ENCODE results near the gene SGO2. TPM values are rescaled to one million over a fixed set of nuclear protein-coding genes. Genes with fewer than 3 reads are reported as not detected.

Gene SGO2
- total and polyA plus RNA-seq, 2 of the 13 experiments (the other 11 are each of a cell fraction or from before 2014, with no cell fraction given), result 5.1 to 16.2 TPM

- TF ChIP-seq ARID5B (CRISPR knock-in tag; IDR thresholded peaks at IDR 0.05), result peak; percentile 75
- TF ChIP-seq, protein P1, sequence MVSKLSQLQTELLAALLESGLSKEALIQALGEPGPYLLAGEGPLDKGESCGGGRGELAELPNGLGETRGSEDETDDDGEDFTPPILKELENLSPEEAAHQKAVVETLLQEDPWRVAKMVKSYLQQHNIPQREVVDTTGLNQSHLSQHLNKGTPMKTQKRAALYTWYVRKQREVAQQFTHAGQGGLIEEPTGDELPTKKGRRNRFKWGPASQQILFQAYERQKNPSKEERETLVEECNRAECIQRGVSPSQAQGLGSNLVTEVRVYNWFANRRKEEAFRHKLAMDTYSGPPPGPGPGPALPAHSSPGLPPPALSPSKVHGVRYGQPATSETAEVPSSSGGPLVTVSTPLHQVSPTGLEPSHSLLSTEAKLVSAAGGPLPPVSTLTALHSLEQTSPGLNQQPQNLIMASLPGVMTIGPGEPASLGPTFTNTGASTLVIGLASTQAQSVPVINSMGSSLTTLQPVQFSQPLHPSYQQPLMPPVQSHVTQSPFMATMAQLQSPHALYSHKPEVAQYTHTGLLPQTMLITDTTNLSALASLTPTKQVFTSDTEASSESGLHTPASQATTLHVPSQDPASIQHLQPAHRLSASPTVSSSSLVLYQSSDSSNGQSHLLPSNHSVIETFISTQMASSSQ (IDR thresholded peaks at IDR 0.05; ENCODE audit: low read depth), result 0 out of 2 replicates have a peak, but pooled peaks have one; percentile 26
- TF ChIP-seq, protein P1 (CRISPR knock-in tag; IDR thresholded peaks at IDR 0.05; ENCODE audit: borderline replicate concordance), result no peak
- TF ChIP-seq NCOR1 (IDR thresholded peaks at IDR 0.05; ENCODE audit: borderline replicate concordance, low read length), result peak; percentile 84
- TF ChIP-seq, protein P2, sequence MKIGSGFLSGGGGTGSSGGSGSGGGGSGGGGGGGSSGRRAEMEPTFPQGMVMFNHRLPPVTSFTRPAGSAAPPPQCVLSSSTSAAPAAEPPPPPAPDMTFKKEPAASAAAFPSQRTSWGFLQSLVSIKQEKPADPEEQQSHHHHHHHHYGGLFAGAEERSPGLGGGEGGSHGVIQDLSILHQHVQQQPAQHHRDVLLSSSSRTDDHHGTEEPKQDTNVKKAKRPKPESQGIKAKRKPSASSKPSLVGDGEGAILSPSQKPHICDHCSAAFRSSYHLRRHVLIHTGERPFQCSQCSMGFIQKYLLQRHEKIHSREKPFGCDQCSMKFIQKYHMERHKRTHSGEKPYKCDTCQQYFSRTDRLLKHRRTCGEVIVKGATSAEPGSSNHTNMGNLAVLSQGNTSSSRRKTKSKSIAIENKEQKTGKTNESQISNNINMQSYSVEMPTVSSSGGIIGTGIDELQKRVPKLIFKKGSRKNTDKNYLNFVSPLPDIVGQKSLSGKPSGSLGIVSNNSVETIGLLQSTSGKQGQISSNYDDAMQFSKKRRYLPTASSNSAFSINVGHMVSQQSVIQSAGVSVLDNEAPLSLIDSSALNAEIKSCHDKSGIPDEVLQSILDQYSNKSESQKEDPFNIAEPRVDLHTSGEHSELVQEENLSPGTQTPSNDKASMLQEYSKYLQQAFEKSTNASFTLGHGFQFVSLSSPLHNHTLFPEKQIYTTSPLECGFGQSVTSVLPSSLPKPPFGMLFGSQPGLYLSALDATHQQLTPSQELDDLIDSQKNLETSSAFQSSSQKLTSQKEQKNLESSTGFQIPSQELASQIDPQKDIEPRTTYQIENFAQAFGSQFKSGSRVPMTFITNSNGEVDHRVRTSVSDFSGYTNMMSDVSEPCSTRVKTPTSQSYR (CRISPR knock-in tag; IDR thresholded peaks at IDR 0.05; ENCODE audit: borderline replicate concordance), result peak; percentile 83; the same call in 1 of the 2 replicates
- TF ChIP-seq, protein P3, sequence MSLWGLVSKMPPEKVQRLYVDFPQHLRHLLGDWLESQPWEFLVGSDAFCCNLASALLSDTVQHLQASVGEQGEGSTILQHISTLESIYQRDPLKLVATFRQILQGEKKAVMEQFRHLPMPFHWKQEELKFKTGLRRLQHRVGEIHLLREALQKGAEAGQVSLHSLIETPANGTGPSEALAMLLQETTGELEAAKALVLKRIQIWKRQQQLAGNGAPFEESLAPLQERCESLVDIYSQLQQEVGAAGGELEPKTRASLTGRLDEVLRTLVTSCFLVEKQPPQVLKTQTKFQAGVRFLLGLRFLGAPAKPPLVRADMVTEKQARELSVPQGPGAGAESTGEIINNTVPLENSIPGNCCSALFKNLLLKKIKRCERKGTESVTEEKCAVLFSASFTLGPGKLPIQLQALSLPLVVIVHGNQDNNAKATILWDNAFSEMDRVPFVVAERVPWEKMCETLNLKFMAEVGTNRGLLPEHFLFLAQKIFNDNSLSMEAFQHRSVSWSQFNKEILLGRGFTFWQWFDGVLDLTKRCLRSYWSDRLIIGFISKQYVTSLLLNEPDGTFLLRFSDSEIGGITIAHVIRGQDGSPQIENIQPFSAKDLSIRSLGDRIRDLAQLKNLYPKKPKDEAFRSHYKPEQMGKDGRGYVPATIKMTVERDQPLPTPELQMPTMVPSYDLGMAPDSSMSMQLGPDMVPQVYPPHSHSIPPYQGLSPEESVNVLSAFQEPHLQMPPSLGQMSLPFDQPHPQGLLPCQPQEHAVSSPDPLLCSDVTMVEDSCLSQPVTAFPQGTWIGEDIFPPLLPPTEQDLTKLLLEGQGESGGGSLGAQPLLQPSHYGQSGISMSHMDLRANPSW (CRISPR knock-in tag; IDR thresholded peaks at IDR 0.05; ENCODE audit: borderline replicate concordance), result no peak
- TF ChIP-seq, protein P4, sequence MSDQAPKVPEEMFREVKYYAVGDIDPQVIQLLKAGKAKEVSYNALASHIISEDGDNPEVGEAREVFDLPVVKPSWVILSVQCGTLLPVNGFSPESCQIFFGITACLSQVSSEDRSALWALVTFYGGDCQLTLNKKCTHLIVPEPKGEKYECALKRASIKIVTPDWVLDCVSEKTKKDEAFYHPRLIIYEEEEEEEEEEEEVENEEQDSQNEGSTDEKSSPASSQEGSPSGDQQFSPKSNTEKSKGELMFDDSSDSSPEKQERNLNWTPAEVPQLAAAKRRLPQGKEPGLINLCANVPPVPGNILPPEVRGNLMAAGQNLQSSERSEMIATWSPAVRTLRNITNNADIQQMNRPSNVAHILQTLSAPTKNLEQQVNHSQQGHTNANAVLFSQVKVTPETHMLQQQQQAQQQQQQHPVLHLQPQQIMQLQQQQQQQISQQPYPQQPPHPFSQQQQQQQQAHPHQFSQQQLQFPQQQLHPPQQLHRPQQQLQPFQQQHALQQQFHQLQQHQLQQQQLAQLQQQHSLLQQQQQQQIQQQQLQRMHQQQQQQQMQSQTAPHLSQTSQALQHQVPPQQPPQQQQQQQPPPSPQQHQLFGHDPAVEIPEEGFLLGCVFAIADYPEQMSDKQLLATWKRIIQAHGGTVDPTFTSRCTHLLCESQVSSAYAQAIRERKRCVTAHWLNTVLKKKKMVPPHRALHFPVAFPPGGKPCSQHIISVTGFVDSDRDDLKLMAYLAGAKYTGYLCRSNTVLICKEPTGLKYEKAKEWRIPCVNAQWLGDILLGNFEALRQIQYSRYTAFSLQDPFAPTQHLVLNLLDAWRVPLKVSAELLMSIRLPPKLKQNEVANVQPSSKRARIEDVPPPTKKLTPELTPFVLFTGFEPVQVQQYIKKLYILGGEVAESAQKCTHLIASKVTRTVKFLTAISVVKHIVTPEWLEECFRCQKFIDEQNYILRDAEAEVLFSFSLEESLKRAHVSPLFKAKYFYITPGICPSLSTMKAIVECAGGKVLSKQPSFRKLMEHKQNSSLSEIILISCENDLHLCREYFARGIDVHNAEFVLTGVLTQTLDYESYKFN (CRISPR knock-in tag; conservative IDR thresholded peaks at IDR 0.05), result peak; percentile 85
- no peak for TF ChIP-seq HOXA7 (CRISPR knock-in tag; IDR thresholded peaks at IDR 0.05)
- no peak for TF ChIP-seq ZNF891 (CRISPR knock-in tag; IDR thresholded peaks at IDR 0.05)
- peak; percentile 64 for TF ChIP-seq TEAD3 (CRISPR knock-in tag; optimal IDR thresholded peaks at IDR 0.05; ENCODE audit: borderline replicate concordance)
- TF ChIP-seq ATF7 (IDR thresholded peaks at IDR 0.05), result peak; percentile 64
- no peak for TF ChIP-seq ATF7 (CRISPR knock-in tag; IDR thresholded peaks at IDR 0.05)
Measured at GRCh38 chr2:200603972-200604371, 78.0 kb downstream of the SGO2 start (continued).

Data from HepG2 (cell line).